Measurements from ENCODE around the gene SLC1A1.

DNA sequence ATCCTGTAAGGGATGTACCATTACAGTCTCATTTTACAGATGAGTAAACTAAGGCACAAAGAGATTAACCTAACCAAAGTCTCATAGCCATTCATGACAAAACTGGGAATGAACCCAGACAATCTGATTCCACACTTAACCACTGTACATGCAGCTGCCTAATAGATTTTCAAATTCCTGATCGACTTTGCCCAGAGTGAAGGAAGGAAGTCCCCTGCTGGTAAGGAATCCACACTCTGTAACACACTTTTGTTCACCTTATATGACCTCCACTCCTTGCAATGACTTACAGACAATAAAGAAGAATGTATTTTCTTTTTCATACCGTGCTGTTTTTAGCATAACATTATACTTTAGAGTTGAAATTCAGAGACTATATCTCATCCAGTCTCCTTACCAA lies 140.6 kb downstream of the SLC1A1 start:
- TF ChIP-seq POLR2A (IDR thresholded peaks at IDR 0.05): no peak
- TF ChIP-seq, protein P1, sequence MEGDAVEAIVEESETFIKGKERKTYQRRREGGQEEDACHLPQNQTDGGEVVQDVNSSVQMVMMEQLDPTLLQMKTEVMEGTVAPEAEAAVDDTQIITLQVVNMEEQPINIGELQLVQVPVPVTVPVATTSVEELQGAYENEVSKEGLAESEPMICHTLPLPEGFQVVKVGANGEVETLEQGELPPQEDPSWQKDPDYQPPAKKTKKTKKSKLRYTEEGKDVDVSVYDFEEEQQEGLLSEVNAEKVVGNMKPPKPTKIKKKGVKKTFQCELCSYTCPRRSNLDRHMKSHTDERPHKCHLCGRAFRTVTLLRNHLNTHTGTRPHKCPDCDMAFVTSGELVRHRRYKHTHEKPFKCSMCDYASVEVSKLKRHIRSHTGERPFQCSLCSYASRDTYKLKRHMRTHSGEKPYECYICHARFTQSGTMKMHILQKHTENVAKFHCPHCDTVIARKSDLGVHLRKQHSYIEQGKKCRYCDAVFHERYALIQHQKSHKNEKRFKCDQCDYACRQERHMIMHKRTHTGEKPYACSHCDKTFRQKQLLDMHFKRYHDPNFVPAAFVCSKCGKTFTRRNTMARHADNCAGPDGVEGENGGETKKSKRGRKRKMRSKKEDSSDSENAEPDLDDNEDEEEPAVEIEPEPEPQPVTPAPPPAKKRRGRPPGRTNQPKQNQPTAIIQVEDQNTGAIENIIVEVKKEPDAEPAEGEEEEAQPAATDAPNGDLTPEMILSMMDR (IDR thresholded peaks at IDR 0.05): no peak
